ENCODE measurements around the gene PLEKHM2. TPM values are rescaled to one million over a fixed set of nuclear protein-coding genes. Genes with fewer than 3 reads are reported as not detected.

Gene PLEKHM2
- total RNA-seq, 2 experiments from 2014 or later, result 27.5 to 45.7 TPM

DNA sequence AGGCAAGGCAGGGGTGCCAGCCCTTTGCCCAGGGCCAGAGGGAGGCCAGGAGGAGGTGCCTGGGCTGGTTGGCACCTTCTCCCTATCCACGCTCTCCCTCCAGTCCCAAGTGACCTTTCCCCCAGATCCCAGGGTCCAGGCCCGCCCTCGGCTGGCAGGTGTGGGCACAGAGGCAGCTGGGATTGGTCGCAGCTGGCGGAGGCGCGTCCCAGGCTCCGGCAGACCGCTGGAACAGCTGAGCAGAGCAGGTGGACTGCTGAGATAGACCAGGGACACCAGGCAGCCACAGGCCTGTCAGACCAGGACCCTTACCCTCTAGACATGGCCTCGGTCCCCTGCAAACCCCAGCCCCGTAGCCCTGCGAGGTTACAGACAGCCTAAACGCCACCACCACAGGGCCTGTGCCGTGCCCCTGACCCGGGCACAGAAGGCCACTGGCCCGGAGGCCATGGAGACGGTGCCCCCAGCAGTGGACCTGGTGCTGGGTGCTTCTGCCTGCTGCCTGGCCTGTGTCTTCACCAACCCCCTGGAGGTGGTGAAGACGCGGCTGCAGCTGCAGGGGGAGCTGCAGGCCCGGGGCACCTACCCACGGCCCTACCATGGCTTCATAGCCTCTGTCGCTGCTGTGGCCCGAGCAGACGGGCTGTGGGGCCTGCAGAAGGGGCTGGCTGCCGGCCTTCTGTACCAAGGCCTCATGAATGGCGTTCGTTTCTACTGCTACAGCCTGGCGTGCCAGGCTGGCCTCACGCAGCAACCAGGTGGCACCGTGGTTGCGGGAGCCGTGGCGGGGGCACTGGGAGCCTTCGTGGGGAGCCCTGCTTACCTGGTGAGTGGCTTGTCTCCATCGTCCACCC lies 52.1 kb downstream of the PLEKHM2 start, which contains the start of gene SLC25A34:
Gene SLC25A34 (plus strand): TSS at position 221 of the 854 bp plus-strand sequence. CDS start 228 bp downstream, at position 449.
- H4K20me1 ChIP-seq (ENCODE audit: insufficient read depth, low read length), result no peaks in the 10 kb centered on the region
- H2AFZ ChIP-seq (ENCODE audit: low read length), result no peak within 1 kb of the TSS
- intact Hi-C loops (cut with micrococcal nuclease; ENCODE audit: unreplicated experiment), result no loop called here
- H3K4me3 ChIP-seq (ENCODE audit: low read depth, low read length, poor library complexity, severe bottlenecking), result no peak within 1 kb of the TSS
- H3K27ac ChIP-seq (ENCODE audit: low read depth, low read length, poor library complexity, severe bottlenecking), result no peak within 1 kb of the TSS
- H3K9me2 ChIP-seq (ENCODE audit: insufficient read depth, low read length), result no peaks in the 10 kb centered on the region
- DNase-seq (ENCODE audit: low spot score), result no peak
- H3K36me3 ChIP-seq (ENCODE audit: insufficient read depth, low read length), result 0 out of 2 replicates have a peak, but pooled peaks cover 3% of the 10 kb centered on the region
- no peaks in the 10 kb centered on the region for H3K4me1 ChIP-seq (ENCODE audit: insufficient read depth, low read length, poor library complexity, severe bottlenecking)
- no TSS peak for BruUV-seq (replicated peaks)
- CTCF ChIA-PET (ENCODE audit: unreplicated experiment), result no interaction called here
- POLR2A ChIA-PET, result interaction anchor here (0.5 to 0.6 kb wide), 2 partner anchors 35 to 114 kb away, joined by 3 read pairs; no protein-coding TSS in a partner anchor
- TF ChIP-seq, protein P1, sequence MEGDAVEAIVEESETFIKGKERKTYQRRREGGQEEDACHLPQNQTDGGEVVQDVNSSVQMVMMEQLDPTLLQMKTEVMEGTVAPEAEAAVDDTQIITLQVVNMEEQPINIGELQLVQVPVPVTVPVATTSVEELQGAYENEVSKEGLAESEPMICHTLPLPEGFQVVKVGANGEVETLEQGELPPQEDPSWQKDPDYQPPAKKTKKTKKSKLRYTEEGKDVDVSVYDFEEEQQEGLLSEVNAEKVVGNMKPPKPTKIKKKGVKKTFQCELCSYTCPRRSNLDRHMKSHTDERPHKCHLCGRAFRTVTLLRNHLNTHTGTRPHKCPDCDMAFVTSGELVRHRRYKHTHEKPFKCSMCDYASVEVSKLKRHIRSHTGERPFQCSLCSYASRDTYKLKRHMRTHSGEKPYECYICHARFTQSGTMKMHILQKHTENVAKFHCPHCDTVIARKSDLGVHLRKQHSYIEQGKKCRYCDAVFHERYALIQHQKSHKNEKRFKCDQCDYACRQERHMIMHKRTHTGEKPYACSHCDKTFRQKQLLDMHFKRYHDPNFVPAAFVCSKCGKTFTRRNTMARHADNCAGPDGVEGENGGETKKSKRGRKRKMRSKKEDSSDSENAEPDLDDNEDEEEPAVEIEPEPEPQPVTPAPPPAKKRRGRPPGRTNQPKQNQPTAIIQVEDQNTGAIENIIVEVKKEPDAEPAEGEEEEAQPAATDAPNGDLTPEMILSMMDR (conservative IDR thresholded peaks at IDR 0.05; ENCODE audit: low read length), result no peak
- TF ChIP-seq EZH2phosphoT487 (IDR thresholded peaks at IDR 0.05; ENCODE audit: borderline replicate concordance, low read depth, low read length), result no peak
- H3K79me2 ChIP-seq (ENCODE audit: insufficient read depth, low read depth, low read length), result no peaks in the 10 kb centered on the region
- no peak within 1 kb of the TSS for H3K4me2 ChIP-seq (ENCODE audit: low read length)
- no peaks in the 10 kb centered on the region for H3K9me3 ChIP-seq (ENCODE audit: low read length)

DNA sequence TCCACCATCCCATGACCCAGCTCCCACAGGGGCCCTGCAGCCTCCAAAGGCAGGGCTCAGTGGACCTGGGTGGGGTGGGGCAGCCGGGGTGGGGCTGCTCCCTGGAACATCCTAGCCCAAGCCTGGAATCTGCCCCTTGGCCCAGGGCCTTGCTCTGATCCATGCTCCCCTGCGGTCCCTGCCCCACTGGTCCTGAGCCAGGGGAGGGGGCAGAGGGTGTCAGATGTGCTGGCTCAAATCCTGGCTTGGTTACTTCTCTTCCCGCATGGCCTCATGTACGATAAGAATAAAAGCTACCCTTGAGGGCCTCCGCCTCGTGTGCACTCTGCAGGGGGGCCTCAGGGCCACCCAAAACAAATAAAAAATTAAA lies 52.8 kb downstream of the PLEKHM2 start:
- no peaks in the 10 kb centered on the region for H4K20me1 ChIP-seq (ENCODE audit: insufficient read depth, low read length)
- no peaks in the 10 kb centered on the region for H3K9me2 ChIP-seq (ENCODE audit: insufficient read depth, low read length)
- intact Hi-C loops (cut with micrococcal nuclease; ENCODE audit: unreplicated experiment), result no loop called here
- no TSS peak for BruUV-seq (replicated peaks)
- no peak for DNase-seq (ENCODE audit: low spot score)
- H3K79me2 ChIP-seq (ENCODE audit: insufficient read depth, low read depth, low read length), result no peaks in the 10 kb centered on the region
- H3K4me3 ChIP-seq (ENCODE audit: low read depth, low read length, poor library complexity, severe bottlenecking), result no peak overlapping the region
- H3K36me3 ChIP-seq (ENCODE audit: insufficient read depth, low read length), result 0 out of 2 replicates have a peak, but pooled peaks cover 1% of the 10 kb centered on the region
- no peaks in the 10 kb centered on the region for H3K4me1 ChIP-seq (ENCODE audit: insufficient read depth, low read length, poor library complexity, severe bottlenecking)
- H3K27ac ChIP-seq (ENCODE audit: low read depth, low read length, poor library complexity, severe bottlenecking), result no peak overlapping the region
- no peak for TF ChIP-seq EZH2phosphoT487 (IDR thresholded peaks at IDR 0.05; ENCODE audit: borderline replicate concordance, low read depth, low read length)
- TF ChIP-seq, protein P1 (conservative IDR thresholded peaks at IDR 0.05; ENCODE audit: low read length), result no peak
- ChIA-PET CTCF (ENCODE audit: unreplicated experiment) (no interaction called here), POLR2A (interaction anchor here (0.5 kb wide), 1 partner anchor 115 kb away, joined by 3 read pairs; no protein-coding TSS in a partner anchor)
- H2AFZ ChIP-seq (ENCODE audit: low read length), result no peak overlapping the region
- H3K9me3 ChIP-seq (ENCODE audit: low read length), result no peaks in the 10 kb centered on the region
- no peak overlapping the region for H3K4me2 ChIP-seq (ENCODE audit: low read length)

Measured in OCI-LY7 (cell line).